DND-41 (cell line): Measurements from ENCODE around the gene SGK1.
"Not testable (repeated sequence)": the region's sequence is repeated elsewhere in the genome, so short reads cannot be mapped to it uniquely, and the experiment has no call there.

ENCODE experiments used
- ATAC-seq: fragments of 200-7000 bp; cut with Tn5 transposase; 3 replicates; pipeline ENCODE4 v1.9.1; 2021; ENCODE audit warnings: low read depth; ENCODE audit not compliant: insufficient read depth
- DNase-seq: peaks from one replicate; pipeline ENCODE4 v3.0.0-alpha.2; 2020
- H2AFZ ChIP-seq: 2 replicates; pipeline ENCODE4 v1.6.0; 2012; ENCODE audit warnings: low read depth, low read length
- H3K27ac ChIP-seq: 2 replicates; pipeline ENCODE4 v1.5.1; 2012; ENCODE audit warnings: low read length, inconsistent platforms
- H3K27me3 ChIP-seq: fragments of 200-600 bp; sonication (generic); 2 replicates; pipeline ENCODE4 v1.6.0; 2012; ENCODE audit warnings: low read length, mild to moderate bottlenecking, inconsistent platforms; ENCODE audit not compliant: insufficient read depth, poor library complexity
- H3K36me3 ChIP-seq: 2 replicates; pipeline ENCODE4 v1.5.1; 2012; ENCODE audit warnings: low read length, inconsistent platforms; ENCODE audit not compliant: insufficient read depth
- H3K4me1 ChIP-seq: 2 replicates; pipeline ENCODE4 v1.5.1; 2012; ENCODE audit warnings: mild to moderate bottlenecking, low read length; ENCODE audit not compliant: insufficient read depth
- H3K4me2 ChIP-seq: 2 replicates; pipeline ENCODE4 v1.6.0; 2012; ENCODE audit warnings: mild to moderate bottlenecking, moderate library complexity, low read length, inconsistent platforms; ENCODE audit not compliant: insufficient read depth
- H3K4me3 ChIP-seq, 2 experiments: fragments of 200-600 bp in 1 of 2; shearing (Covaris generic) in 1 of 2; 2 replicates each; pipeline ENCODE4 v1.5.1; 2012 to 2016; ENCODE audit warnings: inconsistent platforms in 2 of 2, low read length in 2 of 2, mild to moderate bottlenecking in 2 of 2, low read depth in 1 of 2, moderate library complexity in 1 of 2
- H3K79me2 ChIP-seq: 2 replicates; pipeline ENCODE4 v1.6.0; 2012; ENCODE audit warnings: low read length, inconsistent platforms; ENCODE audit not compliant: insufficient read depth
- H3K9ac ChIP-seq: 2 replicates; pipeline ENCODE4 v1.6.0; 2012; ENCODE audit warnings: low read depth, mild to moderate bottlenecking, inconsistent platforms, low read length, moderate library complexity
- H3K9me3 ChIP-seq: 2 replicates; pipeline ENCODE4 v1.5.1; 2012; ENCODE audit warnings: low read length, moderate library complexity, mild to moderate bottlenecking, inconsistent platforms; ENCODE audit not compliant: insufficient read depth, severe bottlenecking
- H4K20me1 ChIP-seq: 2 replicates; pipeline ENCODE4 v1.6.0; 2012; ENCODE audit warnings: low read length; ENCODE audit not compliant: insufficient read depth
- EZH2 ChIP-seq: IDR thresholded peaks from 3 replicates; pipeline ENCODE4 v1.6.1; 2012; ENCODE audit warnings: borderline replicate concordance, low read depth, mild to moderate bottlenecking, moderate library complexity, low read length, inconsistent platforms; ENCODE audit not compliant: severe bottlenecking
- TF ChIP-seq, protein P1 (sequence below): IDR thresholded peaks from 2 replicates; pipeline ENCODE4 v1.5.1; 2012; ENCODE audit warnings: borderline replicate concordance, low read length, moderate library complexity, mild to moderate bottlenecking; ENCODE audit not compliant: poor library complexity, severe bottlenecking; ENCODE audit errors: extremely low read depth

The SGK1 gene

GRCh38 chr6:134309227-134309626, 8.7 kb downstream of the SGK1 start:
- no peak overlapping the region for H3K4me2 ChIP-seq
- TF ChIP-seq, protein P1, sequence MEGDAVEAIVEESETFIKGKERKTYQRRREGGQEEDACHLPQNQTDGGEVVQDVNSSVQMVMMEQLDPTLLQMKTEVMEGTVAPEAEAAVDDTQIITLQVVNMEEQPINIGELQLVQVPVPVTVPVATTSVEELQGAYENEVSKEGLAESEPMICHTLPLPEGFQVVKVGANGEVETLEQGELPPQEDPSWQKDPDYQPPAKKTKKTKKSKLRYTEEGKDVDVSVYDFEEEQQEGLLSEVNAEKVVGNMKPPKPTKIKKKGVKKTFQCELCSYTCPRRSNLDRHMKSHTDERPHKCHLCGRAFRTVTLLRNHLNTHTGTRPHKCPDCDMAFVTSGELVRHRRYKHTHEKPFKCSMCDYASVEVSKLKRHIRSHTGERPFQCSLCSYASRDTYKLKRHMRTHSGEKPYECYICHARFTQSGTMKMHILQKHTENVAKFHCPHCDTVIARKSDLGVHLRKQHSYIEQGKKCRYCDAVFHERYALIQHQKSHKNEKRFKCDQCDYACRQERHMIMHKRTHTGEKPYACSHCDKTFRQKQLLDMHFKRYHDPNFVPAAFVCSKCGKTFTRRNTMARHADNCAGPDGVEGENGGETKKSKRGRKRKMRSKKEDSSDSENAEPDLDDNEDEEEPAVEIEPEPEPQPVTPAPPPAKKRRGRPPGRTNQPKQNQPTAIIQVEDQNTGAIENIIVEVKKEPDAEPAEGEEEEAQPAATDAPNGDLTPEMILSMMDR = no peak
- no peak for TF ChIP-seq EZH2
- no peak overlapping the region for H2AFZ ChIP-seq

GRCh38 chr6:134308800-134309199, 9.1 kb downstream of the SGK1 start:
- no peaks in the 10 kb centered on the region for H3K27me3 ChIP-seq
- H3K9me3 ChIP-seq = no peaks in the 10 kb centered on the region
- no peaks in the 10 kb centered on the region for H3K36me3 ChIP-seq
- H3K27ac ChIP-seq = no peak overlapping the region
- no peak overlapping the region for H2AFZ ChIP-seq
- peaks cover 19% of the 10 kb centered on the region for H3K4me1 ChIP-seq
- H3K4me2 ChIP-seq = no peak overlapping the region
- H3K79me2 ChIP-seq = no peaks in the 10 kb centered on the region
- H4K20me1 ChIP-seq = no peaks in the 10 kb centered on the region
- ATAC-seq = no peak
- no peak overlapping the region for H3K9ac ChIP-seq
- TF ChIP-seq, protein P1 = no peak
- TF ChIP-seq EZH2 = no peak
- H3K4me3 ChIP-seq = no peak overlapping the region
- no peak for DNase-seq

More at GRCh38 chr6:134309227-134309626, 8.7 kb downstream of the SGK1 start:
- Histone ChIP-seq H3K4me3 (no peak overlapping the region), H3K27ac (no peak overlapping the region), H3K9ac (no peak overlapping the region), H3K9me3 (no peaks in the 10 kb centered on the region), H3K79me2 (no peaks in the 10 kb centered on the region), H4K20me1 (no peaks in the 10 kb centered on the region), H3K36me3 (no peaks in the 10 kb centered on the region), H3K4me1 (peaks cover 19% of the 10 kb centered on the region), H3K27me3 (no peaks in the 10 kb centered on the region)
- DNase-seq (no peak), ATAC-seq (no peak)

- TF ChIP-seq EZH2 = no peak
- TF ChIP-seq, protein P1 = no peak
- DNase-seq (peak; percentile 21), ATAC-seq (peak; percentile 92)
- Histone ChIP-seq H3K36me3 (no peaks in the 10 kb centered on the region), H3K9ac (no peak overlapping the region), H3K9me3 (no peaks in the 10 kb centered on the region), H3K4me2 (peak overlapping the region; percentile 38; the same call in 1 of the 2 replicates), H3K27ac (no peak overlapping the region; the same call in 1 of the 2 replicates), H3K4me1 (peaks cover 19% of the 10 kb centered on the region), H3K4me3 (no peak overlapping the region), H4K20me1 (no peaks in the 10 kb centered on the region), H3K27me3 (no peaks in the 10 kb centered on the region), H3K79me2 (no peaks in the 10 kb centered on the region), H2AFZ (no peak overlapping the region)
These were observed 10.0 kb downstream of the SGK1 start for GRCh38 chr6:134307870-134308269.

- Histone ChIP-seq H3K4me2 (no peak overlapping the region), H3K27ac (no peak overlapping the region), H3K79me2 (no peaks in the 10 kb centered on the region), H2AFZ (no peak overlapping the region), H3K27me3 (no peaks in the 10 kb centered on the region), H3K9me3 (no peaks in the 10 kb centered on the region), H3K4me1 (peaks cover 19% of the 10 kb centered on the region), H4K20me1 (no peaks in the 10 kb centered on the region), H3K9ac (no peak overlapping the region), H3K36me3 (no peaks in the 10 kb centered on the region), H3K4me3 (no peak overlapping the region)
- TF ChIP-seq, protein P1 = no peak
- TF ChIP-seq EZH2 = no peak
- ATAC-seq = no peak
- DNase-seq = no peak
These were observed 10.8 kb downstream of the SGK1 start for GRCh38 chr6:134307075-134307474.

DNA sequence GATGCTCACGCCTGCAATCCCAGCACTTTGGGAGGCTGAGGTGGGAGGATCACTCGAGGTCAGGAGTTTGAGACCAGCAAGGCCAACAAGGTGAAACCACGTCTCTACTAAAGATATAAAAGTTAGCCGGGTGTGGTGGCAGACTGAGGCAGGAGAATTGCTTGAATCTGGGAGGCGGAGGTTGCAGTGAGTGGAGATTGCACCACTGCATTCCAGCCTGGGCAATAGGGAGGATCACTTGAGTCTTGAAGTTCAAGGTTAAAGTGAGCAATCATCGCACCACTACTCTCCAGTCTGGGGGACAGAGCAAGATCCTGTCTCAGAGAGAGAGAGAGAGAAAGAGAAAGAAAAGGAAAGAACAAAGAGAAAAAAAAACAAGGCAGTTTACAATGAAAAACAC, 13.5 kb downstream of the SGK1 start:
- H3K4me2 ChIP-seq, H3K36me3 ChIP-seq, ATAC-seq, H3K27ac ChIP-seq, H3K79me2 ChIP-seq, H3K9me3 ChIP-seq, H3K27me3 ChIP-seq, H4K20me1 ChIP-seq, H3K4me3 ChIP-seq, H3K9ac ChIP-seq, H2AFZ ChIP-seq, DNase-seq: not testable (repeated sequence)
- H3K4me1 ChIP-seq = peaks cover 19% of the 10 kb centered on the region
